Neural cell (in vitro differentiated cells): ENCODE measurements around the gene ACTG1.

Experiments used
- EP300 ChIP-seq: fragments of 450-650 bp; conservative IDR thresholded peaks from 2 replicates; pipeline ENCODE4 v1.6.1; 2014; ENCODE audit warnings: antibody characterized with exemption, mild to moderate bottlenecking, moderate library complexity; ENCODE audit not compliant: poor library complexity, severe bottlenecking
- TF ChIP-seq, protein P1 (sequence below): IDR thresholded peaks from 2 replicates; pipeline ENCODE4 v1.6.1; 2012; ENCODE audit warnings: borderline replicate concordance
- TF ChIP-seq, protein P2 (sequence below): fragments of 450-650 bp; IDR thresholded peaks from 2 replicates; pipeline ENCODE4 v1.5.1; 2014; ENCODE audit warnings: antibody characterized with exemption, mild to moderate bottlenecking, moderate library complexity; ENCODE audit not compliant: poor library complexity, severe bottlenecking

DNA sequence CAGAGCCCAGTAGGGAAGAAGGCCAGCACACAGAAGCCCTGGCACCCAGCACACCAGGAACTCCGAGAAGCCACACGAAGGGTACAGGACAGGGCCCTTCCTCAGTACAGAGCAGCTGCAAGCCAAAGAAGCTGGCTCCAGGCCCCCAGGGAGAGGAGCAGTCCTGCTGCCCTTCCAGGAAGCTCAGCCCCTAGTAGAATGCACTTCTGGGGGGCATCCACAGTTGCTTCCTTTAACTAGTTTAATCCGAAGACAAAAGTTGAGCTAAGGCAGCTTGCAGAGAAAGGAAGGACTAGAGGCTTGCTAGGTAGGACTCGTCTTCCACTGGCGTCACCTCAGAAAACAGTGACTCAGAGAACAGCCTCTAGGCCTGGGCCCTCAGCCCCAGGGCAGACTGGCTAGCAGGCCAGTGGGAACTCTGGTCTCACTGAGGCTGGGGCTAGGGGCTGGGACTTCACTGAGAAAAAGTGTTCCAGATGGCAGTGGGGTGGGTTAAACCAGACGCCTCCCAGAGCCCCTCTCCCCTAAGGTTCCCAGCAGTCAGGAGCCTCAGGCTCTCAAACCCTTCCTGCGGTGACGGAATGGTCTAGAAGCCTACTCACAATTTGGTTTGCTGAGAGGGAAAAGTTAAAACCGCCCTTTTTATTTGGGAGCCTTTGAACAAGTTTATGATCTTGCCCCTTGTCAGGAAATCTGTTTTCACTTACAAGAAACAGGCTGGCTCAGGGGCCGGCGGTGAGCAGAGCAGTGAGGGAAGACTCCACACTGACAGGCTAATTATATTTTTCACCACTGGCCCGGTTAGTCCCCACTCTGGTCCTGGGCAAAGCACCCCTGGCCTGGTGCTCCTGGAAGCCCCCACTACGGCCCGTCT lies 41.4 kb downstream of the ACTG1 start:
- TF ChIP-seq, protein P1, sequence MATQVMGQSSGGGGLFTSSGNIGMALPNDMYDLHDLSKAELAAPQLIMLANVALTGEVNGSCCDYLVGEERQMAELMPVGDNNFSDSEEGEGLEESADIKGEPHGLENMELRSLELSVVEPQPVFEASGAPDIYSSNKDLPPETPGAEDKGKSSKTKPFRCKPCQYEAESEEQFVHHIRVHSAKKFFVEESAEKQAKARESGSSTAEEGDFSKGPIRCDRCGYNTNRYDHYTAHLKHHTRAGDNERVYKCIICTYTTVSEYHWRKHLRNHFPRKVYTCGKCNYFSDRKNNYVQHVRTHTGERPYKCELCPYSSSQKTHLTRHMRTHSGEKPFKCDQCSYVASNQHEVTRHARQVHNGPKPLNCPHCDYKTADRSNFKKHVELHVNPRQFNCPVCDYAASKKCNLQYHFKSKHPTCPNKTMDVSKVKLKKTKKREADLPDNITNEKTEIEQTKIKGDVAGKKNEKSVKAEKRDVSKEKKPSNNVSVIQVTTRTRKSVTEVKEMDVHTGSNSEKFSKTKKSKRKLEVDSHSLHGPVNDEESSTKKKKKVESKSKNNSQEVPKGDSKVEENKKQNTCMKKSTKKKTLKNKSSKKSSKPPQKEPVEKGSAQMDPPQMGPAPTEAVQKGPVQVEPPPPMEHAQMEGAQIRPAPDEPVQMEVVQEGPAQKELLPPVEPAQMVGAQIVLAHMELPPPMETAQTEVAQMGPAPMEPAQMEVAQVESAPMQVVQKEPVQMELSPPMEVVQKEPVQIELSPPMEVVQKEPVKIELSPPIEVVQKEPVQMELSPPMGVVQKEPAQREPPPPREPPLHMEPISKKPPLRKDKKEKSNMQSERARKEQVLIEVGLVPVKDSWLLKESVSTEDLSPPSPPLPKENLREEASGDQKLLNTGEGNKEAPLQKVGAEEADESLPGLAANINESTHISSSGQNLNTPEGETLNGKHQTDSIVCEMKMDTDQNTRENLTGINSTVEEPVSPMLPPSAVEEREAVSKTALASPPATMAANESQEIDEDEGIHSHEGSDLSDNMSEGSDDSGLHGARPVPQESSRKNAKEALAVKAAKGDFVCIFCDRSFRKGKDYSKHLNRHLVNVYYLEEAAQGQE = no peak
- no peak for TF ChIP-seq EP300
- TF ChIP-seq, protein P2, sequence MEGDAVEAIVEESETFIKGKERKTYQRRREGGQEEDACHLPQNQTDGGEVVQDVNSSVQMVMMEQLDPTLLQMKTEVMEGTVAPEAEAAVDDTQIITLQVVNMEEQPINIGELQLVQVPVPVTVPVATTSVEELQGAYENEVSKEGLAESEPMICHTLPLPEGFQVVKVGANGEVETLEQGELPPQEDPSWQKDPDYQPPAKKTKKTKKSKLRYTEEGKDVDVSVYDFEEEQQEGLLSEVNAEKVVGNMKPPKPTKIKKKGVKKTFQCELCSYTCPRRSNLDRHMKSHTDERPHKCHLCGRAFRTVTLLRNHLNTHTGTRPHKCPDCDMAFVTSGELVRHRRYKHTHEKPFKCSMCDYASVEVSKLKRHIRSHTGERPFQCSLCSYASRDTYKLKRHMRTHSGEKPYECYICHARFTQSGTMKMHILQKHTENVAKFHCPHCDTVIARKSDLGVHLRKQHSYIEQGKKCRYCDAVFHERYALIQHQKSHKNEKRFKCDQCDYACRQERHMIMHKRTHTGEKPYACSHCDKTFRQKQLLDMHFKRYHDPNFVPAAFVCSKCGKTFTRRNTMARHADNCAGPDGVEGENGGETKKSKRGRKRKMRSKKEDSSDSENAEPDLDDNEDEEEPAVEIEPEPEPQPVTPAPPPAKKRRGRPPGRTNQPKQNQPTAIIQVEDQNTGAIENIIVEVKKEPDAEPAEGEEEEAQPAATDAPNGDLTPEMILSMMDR = no peak
